GM20000 (cell line): ENCODE results near the gene TRAPPC10.
"Not testable (repeated sequence)": the region's sequence is repeated elsewhere in the genome, so short reads cannot be mapped to it uniquely, and the experiment has no call there.

Experiments
- DNase-seq: peaks from one replicate; pipeline ENCODE4 v3.0.0; 2012; ENCODE audit warnings: low spot score
- CTCF ChIP-seq: IDR thresholded peaks from 2 replicates; pipeline ENCODE4 v1.5.1; 2012; ENCODE audit warnings: mild to moderate bottlenecking, control low read depth; ENCODE audit errors: extremely low read depth, missing control alignments

Gene TRAPPC10

GRCh38 chr21:44093761-44094160 is 81.7 kb downstream of the TRAPPC10 start:
- TF ChIP-seq CTCF = no peak
- no peak for DNase-seq

- no peak for DNase-seq
- TF ChIP-seq CTCF = no peak
Observed at GRCh38 chr21:44094832-44095231, 82.7 kb downstream of the TRAPPC10 start.

GRCh38 chr21:44098507-44098906 is 86.4 kb downstream of the TRAPPC10 start:
- not testable (repeated sequence) for DNase-seq

GRCh38 chr21:44098964-44099363 is 86.9 kb downstream of the TRAPPC10 start:
- not testable (repeated sequence) for DNase-seq

- not testable (repeated sequence) for DNase-seq
Observed at GRCh38 chr21:44107026-44107501, 95.0 kb downstream of the TRAPPC10 start, which contains the start of gene PWP2. Gene PWP2 (plus strand): TSS chr21:44107399. CDS start chr21:44107417, 18 bp downstream.

GRCh38 chr21:44107589-44107988 is 95.5 kb downstream of the TRAPPC10 start:
- DNase-seq = not testable (repeated sequence)

GRCh38 chr21:44113702-44114371 is 101.7 kb downstream of the TRAPPC10 start:
- DNase-seq = not testable (repeated sequence)

GRCh38 chr21:44122131-44122530 is 110.0 kb downstream of the TRAPPC10 start:
- DNase-seq = not testable (repeated sequence)

GRCh38 chr21:44127827-44128226 is 115.7 kb downstream of the TRAPPC10 start:
- DNase-seq = not testable (repeated sequence)

GRCh38 chr21:44133715-44134057 is 121.6 kb downstream of the TRAPPC10 start:
- not testable (repeated sequence) for DNase-seq

- DNase-seq = not testable (repeated sequence)
Observed at GRCh38 chr21:44134732-44135131, 122.6 kb downstream of the TRAPPC10 start.

GRCh38 chr21:44138039-44138438 is 125.9 kb downstream of the TRAPPC10 start:
- not testable (repeated sequence) for DNase-seq

- DNase-seq = not testable (repeated sequence)
Observed at GRCh38 chr21:44139787-44140551, 127.9 kb downstream of the TRAPPC10 start.

GRCh38 chr21:44140552-44140932 is 128.4 kb downstream of the TRAPPC10 start:
- not testable (repeated sequence) for DNase-seq

- DNase-seq = not testable (repeated sequence)
Observed at GRCh38 chr21:44142470-44142869, 130.4 kb downstream of the TRAPPC10 start.

GRCh38 chr21:44143380-44143779 is 131.3 kb downstream of the TRAPPC10 start:
- DNase-seq = not testable (repeated sequence)

- not testable (repeated sequence) for DNase-seq
Observed at GRCh38 chr21:44143996-44144395, 131.9 kb downstream of the TRAPPC10 start.

GRCh38 chr21:44144784-44145602 is 132.9 kb downstream of the TRAPPC10 start:
- not testable (repeated sequence) for DNase-seq

GRCh38 chr21:44145616-44146015 is 133.5 kb downstream of the TRAPPC10 start:
- not testable (repeated sequence) for DNase-seq
